Memory B cell (primary cell): ENCODE measurements around the gene KRTAP1-1.

Experiments
- ATAC-seq: fragments of 150-1000 bp; cut with Tn5 transposase; 2 replicates; pipeline ENCODE4 v1.10.0; 2021; ENCODE audit warnings: low read depth, mild to moderate bottlenecking, moderate library complexity
- DNase-seq, 2 donors: peaks; one replicate each; pipeline ENCODE4 v3.0.0; 2022; ENCODE audit warnings: low spot score in 2 of 2
- H3K27ac Mint-ChIP-seq: one replicate; pipeline ENCODE4 v1.8.0; 2022; ENCODE audit warnings: mild to moderate bottlenecking, moderate library complexity, mixed read lengths
- H3K27me3 Mint-ChIP-seq: one replicate; pipeline ENCODE4 v1.8.0; 2022; ENCODE audit warnings: mixed read lengths
- H3K36me3 Mint-ChIP-seq: one replicate; pipeline ENCODE4 v1.8.0; 2022; ENCODE audit warnings: mild to moderate bottlenecking, mixed read lengths
- H3K4me1 Mint-ChIP-seq: one replicate; pipeline ENCODE4 v1.8.0; 2022; ENCODE audit warnings: mixed read lengths
- H3K4me3 Mint-ChIP-seq: one replicate; pipeline ENCODE4 v1.8.0; 2022; ENCODE audit warnings: mild to moderate bottlenecking, moderate library complexity, mixed read lengths
- H3K9me3 Mint-ChIP-seq: one replicate; pipeline ENCODE4 v1.8.0; 2022; ENCODE audit warnings: mixed read lengths

KRTAP1-1 gene

DNA sequence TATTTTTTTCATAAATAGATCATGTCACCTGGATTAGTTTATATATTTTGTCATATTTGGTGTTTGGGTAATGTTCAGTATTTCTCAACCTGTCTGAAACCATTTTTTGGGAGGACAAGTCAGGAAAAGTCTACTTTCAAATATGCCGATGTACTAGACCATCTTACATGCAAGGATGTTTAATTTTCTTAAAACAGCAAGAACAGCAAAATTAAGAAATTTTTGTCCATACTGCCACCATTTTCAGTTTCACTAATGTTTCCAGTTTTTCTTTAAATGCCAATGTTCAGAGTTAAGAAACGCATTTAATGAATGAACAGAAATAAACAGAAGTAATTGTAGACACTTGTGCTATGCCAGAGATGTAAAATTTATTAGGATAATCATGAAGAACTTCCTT, 48.2 kb downstream of the KRTAP1-1 start:
- DNase-seq (no peak), ATAC-seq (no peak)
- H3K4me1 Mint-ChIP-seq: no peaks in the 10 kb centered on the region
- no peak overlapping the region for H3K27ac Mint-ChIP-seq
- H3K9me3 Mint-ChIP-seq: no peaks in the 10 kb centered on the region
- H3K27me3 Mint-ChIP-seq: peaks cover 8% of the 10 kb centered on the region
- no peak overlapping the region for H3K4me3 Mint-ChIP-seq
- H3K36me3 Mint-ChIP-seq: no peaks in the 10 kb centered on the region

DNA sequence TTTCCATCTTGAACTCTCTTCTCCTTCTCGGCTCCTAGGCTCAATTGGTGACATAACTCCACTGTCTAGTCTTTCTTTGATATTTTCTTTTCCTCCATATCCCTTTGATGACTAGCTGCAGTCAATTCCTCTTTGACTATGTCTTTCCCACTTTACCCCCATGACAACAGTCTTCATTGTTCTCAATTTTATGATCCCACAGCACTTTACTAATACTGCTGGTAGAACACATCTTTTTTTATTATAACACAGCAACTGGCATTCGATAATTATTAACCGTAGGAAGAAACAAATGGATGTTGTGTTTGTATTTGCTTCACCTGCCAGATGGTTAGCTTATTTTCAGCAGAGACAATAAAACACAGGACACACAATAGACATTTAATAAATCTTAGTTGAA, 48.6 kb downstream of the KRTAP1-1 start:
- Mint-ChIP-seq H3K9me3 (no peaks in the 10 kb centered on the region), H3K4me1 (peaks cover 1% of the 10 kb centered on the region), H3K36me3 (no peaks in the 10 kb centered on the region), H3K27ac (no peak overlapping the region), H3K27me3 (peaks cover 7% of the 10 kb centered on the region), H3K4me3 (no peak overlapping the region)
- DNase-seq (no peak), ATAC-seq (no peak)
